GM23248 (cell line): Measurements from ENCODE around the gene LMCD1.

Experiments
- EZH2 ChIP-seq: fragments of 200-600 bp; sonication (generic); IDR thresholded peaks from 2 replicates; pipeline ENCODE4 v1.6.1; 2018; ENCODE audit warnings: antibody characterized with exemption, mild to moderate bottlenecking; ENCODE audit not compliant: insufficient read depth, poor library complexity, severe bottlenecking
- EZH2phosphoT487 ChIP-seq: fragments of 200-600 bp; sonication (generic); IDR thresholded peaks from 2 replicates; pipeline ENCODE4 v1.6.1; 2018; ENCODE audit warnings: antibody characterized with exemption, moderate library complexity, mild to moderate bottlenecking, low read depth; ENCODE audit not compliant: insufficient read depth

DNA sequence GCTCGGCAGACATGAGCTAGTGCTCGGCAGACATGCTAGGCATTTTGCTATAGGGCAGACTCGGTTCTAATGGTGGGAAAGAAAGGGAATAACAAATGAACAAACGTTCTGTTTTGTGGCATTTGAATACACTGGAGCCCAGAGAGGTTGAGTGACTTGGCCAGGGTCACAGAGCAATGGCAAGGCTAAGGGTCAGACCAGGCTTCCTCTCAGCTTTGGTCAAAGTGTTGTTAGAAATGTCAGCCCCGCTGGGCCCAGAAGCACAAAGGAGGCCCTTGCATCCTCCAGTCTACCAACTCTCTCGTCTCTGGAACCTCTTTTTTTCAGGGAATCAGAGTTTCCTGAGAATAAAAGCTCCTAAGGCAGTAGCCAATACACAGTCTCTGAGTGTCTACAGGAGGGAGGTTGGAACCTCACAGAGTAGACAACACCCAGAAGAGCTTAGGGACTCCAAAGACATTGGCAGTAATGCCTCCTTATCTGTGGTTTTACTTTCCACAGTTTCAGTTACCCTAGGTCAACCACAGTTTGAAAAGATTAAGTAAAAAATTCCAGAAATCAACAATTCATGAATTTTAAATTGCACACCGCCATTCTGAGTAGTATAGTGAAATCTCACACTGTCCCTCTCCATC lies 95.7 kb downstream of the LMCD1 start:
- TF ChIP-seq EZH2 (no peak), EZH2phosphoT487 (no peak)
